Right atrium auricular region (tissue), 2 donors: ENCODE results near the gene NIPAL1. TPM values are rescaled to one million over a fixed set of nuclear protein-coding genes. Genes with fewer than 3 reads are reported as not detected.
A peak's percentile ranks its signal among the peaks of the same experiment; 100 is the strongest.
"Not testable (repeated sequence)": the region's sequence is repeated elsewhere in the genome, so short reads cannot be mapped to it uniquely, and the experiment has no call there.

ENCODE experiments used
- DNase-seq: peaks from one replicate; pipeline ENCODE4 v3.0.0-alpha.2; 2019; ENCODE audit warnings: low spot score
- H3K27ac ChIP-seq, 2 donors: fragments of 200-600 bp; sonication (generic); 1 replicate in 1 of 2; 2 replicates in 1 of 2; pipeline ENCODE4 v1.5.1; 2016 to 2019
- H3K27me3 ChIP-seq, 2 donors: fragments of 200-600 bp; sonication (generic); one replicate each; pipeline versions ENCODE4 v1.5.1 to v1.6.0; 2017 to 2019
- H3K36me3 ChIP-seq: fragments of 200-600 bp; sonication (generic); one replicate; pipeline ENCODE4 v1.5.1; 2016
- H3K4me1 ChIP-seq, 2 donors: fragments of 200-600 bp; sonication (generic); one replicate each; pipeline versions ENCODE4 v1.5.1 to v1.6.0; 2017 to 2019
- H3K4me3 ChIP-seq, 2 donors: fragments of 200-600 bp; sonication (generic); 1 replicate in 1 of 2; 2 replicates in 1 of 2; pipeline ENCODE4 v1.5.1; 2017 to 2019; ENCODE audit warnings: mild to moderate bottlenecking in 1 of 2, moderate library complexity in 1 of 2
- H3K9me3 ChIP-seq, 2 donors: fragments of 200-600 bp; sonication (generic); one replicate each; pipeline ENCODE4 v1.5.1; 2019
- CTCF ChIP-seq, 2 donors: fragments of 200-600 bp; sonication (generic); IDR thresholded peaks; one replicate each; pipeline ENCODE4 v1.5.1; 2019; ENCODE audit warnings: antibody characterized with exemption in 2 of 2
- total RNA-seq, 2 donors: library from RNA; depleted of rRNA; stranded (reverse); fragments of >200 nt; gene quantifications; one replicate each; pipeline ENCODE4 v1.1.0, GENCODE V29; 2016

NIPAL1 gene
- total RNA-seq, 2 donors from 2014 or later: 0.63 to 1.4 TPM

GRCh38 chr4:48008021-48008596 lies 8.5 kb upstream of the NIPAL1 start:
- no peak for TF ChIP-seq CTCF (IDR thresholded peaks at IDR 0.05)
- H3K9me3 ChIP-seq: peaks cover 0 to 20% of the 10 kb centered on the region in 2 donors
- no peak overlapping the region for H3K27ac ChIP-seq
- H3K27me3 ChIP-seq: no peaks in the 10 kb centered on the region
- H3K4me3 ChIP-seq: no peak overlapping the region
- no peaks in the 10 kb centered on the region for H3K4me1 ChIP-seq
- no peak for DNase-seq
- no peaks in the 10 kb centered on the region for H3K36me3 ChIP-seq

- not testable (repeated sequence) for H3K36me3 ChIP-seq
Observed at GRCh38 chr4:48010906-48011305, 5.7 kb upstream of the NIPAL1 start.

GRCh38 chr4:48011722-48012121 lies 4.8 kb upstream of the NIPAL1 start:
- Histone ChIP-seq H3K27me3 (no peaks in the 10 kb centered on the region), H3K4me3 (no peak overlapping the region), H3K36me3 (no peaks in the 10 kb centered on the region), H3K9me3 (peaks cover 0 to 14% of the 10 kb centered on the region in 2 donors), H3K4me1 (peaks cover 0 to 10% of the 10 kb centered on the region in 2 donors), H3K27ac (no peak overlapping the region)
- no peak for DNase-seq
- no peak for TF ChIP-seq CTCF (IDR thresholded peaks at IDR 0.05)

More at GRCh38 chr4:48010906-48011305, 5.7 kb upstream of the NIPAL1 start:
- H3K27ac ChIP-seq, H3K4me3 ChIP-seq, DNase-seq, H3K27me3 ChIP-seq, H3K4me1 ChIP-seq: not testable (repeated sequence)
- H3K9me3 ChIP-seq: peaks cover 0 to 20% of the 10 kb centered on the region in 2 donors

GRCh38 chr4:48012824-48013223 lies 3.7 kb upstream of the NIPAL1 start:
- no peak overlapping the region for H3K27ac ChIP-seq
- no peak for TF ChIP-seq CTCF (IDR thresholded peaks at IDR 0.05)
- peaks cover 0 to 4% of the 10 kb centered on the region in 2 donors for H3K27me3 ChIP-seq
- peaks cover 0 to 18% of the 10 kb centered on the region in 2 donors for H3K4me1 ChIP-seq
- no peak for DNase-seq
- H3K36me3 ChIP-seq: no peaks in the 10 kb centered on the region
- no peak overlapping the region for H3K4me3 ChIP-seq
- peaks cover 0 to 4% of the 10 kb centered on the region in 2 donors for H3K9me3 ChIP-seq

- Histone ChIP-seq H3K27me3 (peaks cover 0 to 4% of the 10 kb centered on the region in 2 donors), H3K36me3 (no peaks in the 10 kb centered on the region), H3K4me3 (no peak overlapping the region), H3K9me3 (no peaks in the 10 kb centered on the region), H3K4me1 (peaks cover 0 to 18% of the 10 kb centered on the region in 2 donors), H3K27ac (no peak overlapping the region)
- no peak for DNase-seq
- TF ChIP-seq CTCF (IDR thresholded peaks at IDR 0.05): no peak
Observed at GRCh38 chr4:48015216-48015615, 1.4 kb upstream of the NIPAL1 start.

GRCh38 chr4:48015678-48016077 lies 894 bp upstream of the NIPAL1 start:
- H3K9me3 ChIP-seq: no peaks in the 10 kb centered on the region
- H3K4me3 ChIP-seq: peak overlapping the region in 1 of 2 donors; percentile 68
- no peaks in the 10 kb centered on the region for H3K36me3 ChIP-seq
- peaks cover 0 to 18% of the 10 kb centered on the region in 2 donors for H3K4me1 ChIP-seq
- TF ChIP-seq CTCF (IDR thresholded peaks at IDR 0.05): no peak
- no peak overlapping the region for H3K27ac ChIP-seq
- H3K27me3 ChIP-seq: peaks cover 0 to 4% of the 10 kb centered on the region in 2 donors
- DNase-seq: no peak
